Measurements from ENCODE around the gene KCTD1.

The KCTD1 gene

GRCh38 chr18:26549263-26550094, 1.1 kb upstream of the KCTD1 start:
- DNase-seq, result peak in 41 of 56 donors; percentile 16 to 74 (median 46)

GRCh38 chr18:26547646-26548414, 523 bp downstream of the KCTD1 start:
- DNase-seq, result peak in 51 of 56 donors; percentile 10 to 80 (median 60)

DNA sequence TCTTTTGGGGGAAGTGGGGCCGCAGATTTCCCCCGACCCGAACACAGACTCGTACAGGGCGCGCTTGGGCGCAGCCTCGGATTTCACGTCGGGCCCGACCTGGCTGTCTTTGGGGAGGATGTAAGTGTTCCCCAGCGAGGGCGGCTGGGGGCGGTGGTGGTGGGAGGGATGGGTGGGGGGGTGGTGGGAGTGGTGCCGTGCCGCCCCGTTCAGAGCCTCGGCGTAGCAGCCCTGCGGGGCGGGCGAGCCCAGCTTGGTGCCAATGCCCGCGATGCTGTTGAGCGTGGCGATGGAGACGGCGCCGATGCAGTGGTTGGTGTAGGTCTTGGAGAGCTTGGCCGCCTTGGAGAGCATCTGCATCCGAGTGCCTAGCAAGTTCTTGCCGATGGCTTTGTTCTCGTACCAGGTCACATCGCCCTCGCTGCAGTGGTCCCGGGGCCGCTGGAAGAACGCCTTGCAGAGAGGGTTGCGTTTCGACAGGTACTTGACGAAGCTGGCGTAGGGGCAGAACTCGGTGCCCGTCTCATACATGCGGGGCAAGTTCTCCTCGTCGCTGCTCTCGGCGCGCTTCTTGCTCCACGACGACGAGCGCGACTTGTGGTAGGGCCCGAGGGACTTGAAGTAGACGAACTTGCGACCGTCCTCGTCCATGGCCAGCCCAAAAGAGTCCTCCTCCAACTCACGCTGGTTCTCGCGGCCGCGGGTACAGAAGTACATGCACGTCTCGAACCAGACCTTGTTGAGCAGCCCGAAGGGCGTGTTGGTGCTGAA, 1.3 kb downstream of the KCTD1 start:
- peak in 13 of 56 donors; percentile 22 to 73 (median 51) for DNase-seq

DNA sequence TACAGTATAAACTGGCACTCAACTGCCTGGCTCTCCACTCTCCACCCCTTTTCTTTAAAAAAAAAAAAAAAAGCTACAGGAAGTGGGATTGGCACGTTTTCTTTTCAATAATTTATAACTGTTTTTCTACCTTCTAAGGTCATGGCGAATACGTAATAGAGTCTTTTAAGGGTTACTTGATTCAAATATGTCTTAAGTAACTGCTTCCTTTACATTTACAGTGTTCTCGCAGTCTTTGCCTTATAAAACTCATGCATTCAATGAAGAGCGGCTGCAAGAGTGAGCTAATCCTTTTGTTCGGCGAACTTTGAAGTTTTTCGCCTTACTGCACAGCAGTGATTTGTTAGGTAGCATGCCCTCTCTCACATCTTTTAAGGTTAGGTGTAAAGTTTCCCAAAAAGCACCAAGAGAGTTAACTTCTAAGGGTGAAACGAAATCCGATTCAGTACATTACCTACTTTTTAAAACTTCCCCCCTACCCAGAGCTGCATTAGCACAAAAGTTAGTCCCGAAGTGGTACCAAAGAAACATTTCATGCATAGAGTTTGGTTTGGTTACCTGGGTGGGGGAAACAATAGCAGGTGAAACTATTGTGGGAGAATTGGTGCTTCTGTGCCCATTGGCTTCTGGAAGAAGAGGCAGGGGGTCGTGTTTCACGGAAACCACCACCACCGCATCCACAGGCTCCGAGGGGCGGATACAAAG, 2.0 kb downstream of the KCTD1 start:
- DNase-seq, result no peak

GRCh38 chr18:26545335-26546123, 2.8 kb downstream of the KCTD1 start:
- no peak for DNase-seq

DNA sequence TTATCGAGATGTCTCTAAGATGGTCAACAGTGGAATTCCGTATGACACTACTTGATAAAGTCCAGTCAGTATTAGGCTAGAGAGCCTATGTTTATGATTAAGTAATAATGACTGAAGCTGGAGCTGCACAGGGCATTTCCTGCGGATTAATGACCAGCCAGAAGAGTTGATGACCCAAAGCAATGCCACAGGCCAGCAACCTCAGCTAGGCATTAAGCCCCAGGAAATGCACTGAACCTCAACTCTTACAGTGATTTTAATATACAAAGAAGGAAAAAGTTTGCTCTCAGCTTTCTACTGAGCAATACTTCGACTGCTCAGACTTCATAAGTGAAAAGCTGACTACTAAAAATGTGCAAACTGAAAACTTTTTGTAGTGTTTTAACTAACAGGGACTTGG, 3.9 kb downstream of the KCTD1 start:
- DNase-seq, result no peak

GRCh38 chr18:26543373-26543772, 5.0 kb downstream of the KCTD1 start:
- DNase-seq, result no peak

- no peak for DNase-seq
Measured at GRCh38 chr18:26540043-26540628, 8.2 kb downstream of the KCTD1 start.

- DNase-seq, result no peak
Measured at GRCh38 chr18:26538524-26538923, 9.8 kb downstream of the KCTD1 start.

GRCh38 chr18:26536664-26537063, 11.7 kb downstream of the KCTD1 start:
- DNase-seq, result peak in 1 of 56 donors; percentile 8

- DNase-seq, result no peak
Measured at GRCh38 chr18:26536032-26536431, 12.3 kb downstream of the KCTD1 start.

GRCh38 chr18:26535630-26536029, 12.7 kb downstream of the KCTD1 start:
- no peak for DNase-seq

DNA sequence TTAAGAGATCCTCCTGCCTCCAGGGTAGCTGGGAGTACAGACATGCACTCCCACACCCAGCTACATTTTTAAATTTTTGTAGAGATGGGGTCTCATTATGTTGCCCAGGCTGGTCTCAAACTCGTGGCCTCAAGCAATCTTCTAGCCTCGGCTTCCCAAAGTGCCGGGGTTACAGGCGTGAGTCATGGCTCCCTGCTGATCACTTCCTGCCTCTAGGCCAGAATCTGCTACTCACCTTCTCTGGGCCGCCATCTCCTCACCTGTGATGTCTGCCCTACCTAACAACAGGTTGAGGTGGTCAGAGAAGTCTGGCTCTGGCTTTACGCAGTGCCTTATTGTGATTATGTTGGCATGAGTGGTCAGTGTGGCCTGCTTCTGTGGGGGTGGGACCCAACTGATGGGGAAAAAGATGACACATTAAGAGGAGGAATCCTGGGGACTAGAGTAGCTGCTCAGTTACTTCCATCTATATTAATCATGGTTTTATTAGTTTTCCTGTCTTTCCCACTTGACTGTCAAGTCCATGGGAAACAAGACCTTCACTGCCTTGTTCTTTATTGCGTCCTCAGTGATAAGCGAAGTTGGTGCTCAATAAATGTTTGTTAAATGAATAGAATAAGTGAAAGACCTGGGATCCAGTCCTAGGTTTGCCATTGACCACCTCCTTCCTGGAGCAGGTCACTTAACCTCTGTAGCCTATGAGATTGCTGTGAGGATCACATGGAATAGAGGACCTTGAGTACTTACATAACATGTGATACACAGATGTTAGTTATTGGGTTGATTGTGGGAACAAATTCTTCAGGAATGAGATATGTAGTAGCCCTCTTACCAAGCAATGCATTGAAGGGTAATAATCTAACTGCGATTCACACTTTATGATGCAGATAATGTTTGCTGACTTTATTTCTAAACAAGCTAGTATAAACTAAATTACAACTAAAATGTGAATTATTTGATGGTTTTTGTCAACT, 15.7 kb downstream of the KCTD1 start:
- no peak for DNase-seq

GRCh38 chr18:26531605-26532298, 16.6 kb downstream of the KCTD1 start:
- no peak for DNase-seq

- DNase-seq, result no peak
Measured at GRCh38 chr18:26526966-26527234, 21.5 kb downstream of the KCTD1 start.

- DNase-seq, result no peak
Measured at GRCh38 chr18:26526128-26526965, 22.0 kb downstream of the KCTD1 start.
